Stimulated activated CD8-positive, alpha-beta memory T cell treated with anti-CD3 and anti-CD28 coated beads, Interleukin-7, amount 100 ng/mL, for 48 hours (primary cell): Measurements from ENCODE around the gene MLX.

Experiments used
- DNase-seq, 2 donors: peaks; one replicate each; pipeline ENCODE4 v3.0.0-alpha.2; 2020; ENCODE audit warnings: low read depth in 1 of 2; ENCODE audit errors: extremely low read depth in 1 of 2

The MLX gene

GRCh38 chr17:42566883-42567573, at the start of gene MLX:
MLX (plus strand) TSS chr17:42567100; CDS start chr17:42567125, 25 bp downstream.
- DNase-seq = peak; percentile 88 to 91

GRCh38 chr17:42517516-42517915, 49.4 kb upstream of the MLX start:
- peak; percentile 49 to 61 for DNase-seq

DNA sequence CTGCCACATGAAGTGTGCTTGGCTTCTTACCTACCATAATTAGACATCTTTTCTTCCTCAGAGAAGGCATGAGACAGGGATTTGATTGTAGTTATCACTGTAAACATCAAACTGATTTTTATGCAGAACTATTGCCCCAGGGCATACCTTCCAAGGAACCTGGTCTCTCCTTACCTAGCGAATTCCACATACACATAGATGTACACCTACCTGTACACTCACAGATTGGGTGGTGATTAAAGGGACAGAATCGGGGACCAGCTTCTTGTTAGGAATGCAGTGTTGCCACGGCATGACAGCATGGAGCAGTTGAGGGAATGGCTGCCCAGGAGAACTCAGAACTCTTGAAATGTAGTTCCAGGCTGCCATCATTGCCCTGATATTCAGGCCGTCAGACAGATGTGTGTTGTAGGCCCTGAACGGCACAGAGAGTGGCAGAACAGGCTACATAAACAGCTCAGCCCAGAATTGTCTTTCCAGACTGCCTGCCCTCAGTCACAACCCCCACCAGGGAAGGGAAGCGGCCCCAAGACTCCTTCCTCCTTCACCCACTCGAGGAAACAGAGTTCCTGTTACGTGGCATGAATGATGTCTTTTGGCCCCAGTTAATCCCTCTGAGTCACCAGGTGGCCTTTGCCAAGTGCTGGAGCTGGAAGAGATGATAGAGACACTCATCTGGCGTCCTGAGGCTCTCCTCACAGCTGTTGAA, 48.7 kb upstream of the MLX start:
- DNase-seq = no peak

- DNase-seq = no peak
Measured at GRCh38 chr17:42518755-42519545, 48.0 kb upstream of the MLX start.

DNA sequence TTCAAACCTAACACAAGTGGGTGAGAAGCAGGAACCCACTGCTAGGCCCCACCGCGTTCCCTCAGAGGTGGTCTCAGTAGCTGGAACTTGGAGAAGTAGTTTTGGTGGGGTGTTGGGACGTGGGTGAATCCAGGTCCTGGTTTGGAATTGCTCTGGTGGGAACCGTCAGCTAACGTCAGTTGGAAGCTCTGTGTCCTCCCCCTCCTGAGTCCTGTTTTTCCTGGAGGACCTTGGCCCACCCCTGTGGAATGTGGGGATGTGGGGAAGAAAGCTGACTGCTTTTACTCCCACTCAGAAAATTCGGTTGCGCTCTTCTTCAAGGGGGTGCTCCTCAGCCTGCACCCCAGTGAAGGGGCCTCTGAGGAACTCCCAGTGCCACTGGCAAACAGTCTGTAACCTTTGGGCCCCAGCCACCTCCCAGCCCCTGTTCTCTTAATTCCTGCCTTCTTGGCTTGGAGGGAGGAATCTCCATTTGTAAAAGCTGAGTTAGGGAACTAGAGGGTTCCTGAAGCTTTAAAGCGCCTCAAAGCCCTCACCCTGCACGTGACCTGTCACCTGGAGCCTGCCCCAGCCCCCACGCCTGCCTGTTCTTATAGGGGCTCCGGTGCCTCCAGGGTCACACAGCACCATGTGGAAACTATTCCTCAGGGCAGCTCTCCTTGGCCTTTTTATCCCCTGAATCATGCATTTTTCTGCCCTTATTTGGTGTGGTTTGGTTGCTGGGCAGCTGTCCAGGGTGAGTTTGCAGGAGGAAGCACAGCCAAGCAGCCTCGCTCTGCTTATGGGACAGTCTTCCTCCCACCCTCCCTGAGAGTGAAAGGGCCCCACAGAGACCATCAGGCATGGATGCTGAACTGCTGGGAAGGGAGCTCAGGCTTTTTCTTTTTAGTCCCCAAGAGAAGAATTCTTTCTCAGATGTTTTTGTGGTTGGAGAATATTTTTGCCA, 47.1 kb upstream of the MLX start:
- no peak for DNase-seq

GRCh38 chr17:42520540-42520951, 46.4 kb upstream of the MLX start:
- DNase-seq = no peak

- DNase-seq = no peak
Measured at GRCh38 chr17:42521036-42521435, 45.9 kb upstream of the MLX start.

DNA sequence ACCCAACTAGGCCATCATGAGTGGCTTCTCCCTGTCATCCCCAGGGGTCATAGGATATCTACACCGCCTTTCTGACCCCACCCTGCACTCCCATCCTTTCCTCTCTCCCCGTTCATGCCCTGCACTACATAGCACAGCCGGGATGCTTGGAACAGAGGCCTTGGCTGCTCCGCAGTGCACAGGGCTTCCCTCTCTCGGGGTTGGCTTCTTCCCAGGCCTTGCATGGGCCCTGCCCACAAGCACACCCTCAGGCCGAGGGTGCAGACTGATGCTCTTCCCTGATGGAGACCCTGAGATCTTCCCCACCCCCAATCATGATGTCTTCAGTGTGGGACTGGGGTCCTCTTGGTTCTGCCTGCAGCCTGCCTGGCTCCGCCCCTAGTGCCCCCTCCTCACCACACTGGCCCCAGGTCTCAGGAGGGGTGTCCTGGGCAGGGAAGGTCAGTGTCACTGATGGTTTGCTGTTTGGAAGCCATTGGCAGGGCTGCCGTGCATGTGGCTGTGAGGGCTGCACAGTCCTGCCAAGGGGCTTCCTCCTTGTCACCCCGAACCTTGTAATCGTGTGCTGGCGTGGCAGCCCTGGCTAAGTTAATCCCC, 45.1 kb upstream of the MLX start:
- no peak for DNase-seq

- DNase-seq = no peak
Measured at GRCh38 chr17:42522263-42522790, 44.6 kb upstream of the MLX start.

DNA sequence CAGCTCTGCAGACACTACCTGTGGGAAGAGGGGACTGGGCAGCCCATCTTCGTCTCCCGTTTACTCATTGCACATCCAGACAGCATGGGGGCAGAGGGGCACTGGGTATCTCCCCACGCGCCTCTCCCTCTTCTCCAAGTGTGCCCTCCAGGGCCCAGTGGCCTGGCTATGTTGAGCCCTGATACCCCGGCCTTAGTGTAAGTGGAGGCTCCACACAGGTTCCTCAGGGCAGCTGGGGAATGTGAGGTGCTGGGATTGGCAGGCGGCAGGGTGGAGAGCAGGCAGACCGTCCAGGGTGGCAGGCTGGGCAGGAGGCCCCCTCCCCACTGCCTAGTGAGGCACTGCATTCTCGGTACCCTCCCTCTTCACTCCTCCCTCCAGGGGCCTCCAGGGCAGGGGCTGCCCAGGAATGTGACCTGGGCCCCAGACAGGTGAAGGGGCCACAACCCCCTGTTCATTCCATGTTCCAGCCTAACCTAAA, 44.1 kb upstream of the MLX start:
- no peak for DNase-seq

DNA sequence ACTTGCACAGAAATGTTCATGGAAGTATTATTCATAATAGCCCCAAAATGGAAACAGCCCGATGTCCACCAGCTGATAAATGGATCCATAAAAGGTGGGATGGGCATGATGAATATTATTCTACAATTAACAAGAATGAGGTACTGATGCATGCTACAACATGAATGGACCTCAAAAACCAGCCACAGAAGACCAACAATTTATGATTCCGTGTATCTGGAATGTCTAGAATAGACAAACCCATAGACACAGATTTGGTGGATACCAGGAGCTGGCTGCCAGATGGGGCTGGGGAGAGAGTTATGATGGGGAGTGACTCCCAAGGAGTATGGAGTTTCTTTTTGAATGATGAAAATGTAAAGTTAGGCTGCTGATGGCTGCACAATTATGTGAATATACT, 41.7 kb upstream of the MLX start:
- DNase-seq = no peak

GRCh38 chr17:42526031-42526444, 40.9 kb upstream of the MLX start:
- DNase-seq = no peak

- no peak for DNase-seq
Measured at GRCh38 chr17:42527932-42528331, 39.0 kb upstream of the MLX start.

GRCh38 chr17:42529061-42529460, 37.8 kb upstream of the MLX start:
- DNase-seq = no peak

GRCh38 chr17:42530952-42531454, 35.9 kb upstream of the MLX start:
- no peak for DNase-seq

- no peak for DNase-seq
Measured at GRCh38 chr17:42531455-42532354, 35.2 kb upstream of the MLX start.

DNA sequence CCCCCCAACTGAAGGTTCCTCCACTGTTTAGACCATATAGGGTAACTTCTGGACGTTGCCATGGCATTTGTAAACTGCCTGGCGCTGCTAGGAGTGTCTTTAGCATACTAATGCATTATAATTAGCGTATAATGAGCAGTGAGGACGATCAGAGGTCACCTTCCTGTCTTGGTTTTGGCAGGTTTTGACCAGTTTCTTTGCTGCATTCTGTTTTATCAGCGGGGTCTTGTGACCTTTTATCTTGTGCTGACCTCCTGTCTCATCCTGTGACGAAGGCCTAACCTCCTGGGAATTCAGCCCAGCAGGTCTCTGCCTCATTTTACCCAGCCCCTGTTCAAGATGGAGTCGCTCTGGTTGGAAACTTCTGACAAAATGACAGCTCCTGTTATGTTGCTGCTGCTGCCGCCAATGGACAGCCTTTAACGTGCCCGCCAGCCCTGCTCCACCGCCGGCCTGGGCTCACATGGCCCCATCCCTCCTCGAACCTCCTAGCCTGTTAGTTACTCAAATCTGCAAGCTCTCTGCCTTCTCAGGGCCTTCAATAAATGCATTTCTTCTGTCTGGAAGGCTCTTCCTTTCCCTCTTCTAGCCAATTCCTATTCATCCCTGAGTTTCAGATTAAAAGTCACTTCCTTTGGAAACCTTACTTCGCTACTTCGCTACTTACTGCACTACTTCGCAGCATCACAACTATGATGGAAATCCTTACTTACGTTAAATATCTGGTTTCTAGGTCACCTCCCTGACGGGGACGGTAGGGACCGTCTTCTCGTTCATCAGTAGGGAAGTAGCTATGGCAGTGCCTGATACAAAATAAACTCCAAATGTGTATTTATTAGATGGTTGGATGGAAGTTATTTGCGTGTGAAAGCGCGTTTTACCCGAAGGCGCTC, 31.5 kb upstream of the MLX start:
- no peak for DNase-seq

DNA sequence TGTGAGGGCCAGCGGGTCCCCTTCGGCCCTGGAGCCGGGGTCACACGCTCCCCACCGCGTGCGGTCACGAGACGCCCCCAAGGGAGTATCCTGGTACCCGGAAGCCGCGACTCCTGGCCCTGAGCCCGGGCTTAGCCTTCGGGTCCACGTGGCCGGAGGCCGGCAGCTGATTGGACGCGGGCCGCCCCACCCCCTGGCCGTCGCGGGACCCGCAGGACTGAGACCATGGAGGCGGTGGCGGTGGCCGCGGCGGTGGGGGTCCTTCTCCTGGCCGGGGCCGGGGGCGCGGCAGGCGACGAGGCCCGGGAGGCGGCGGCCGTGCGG, 30.9 kb upstream of the MLX start, which contains the start of gene NAGLU:
NAGLU (plus strand) TSS at position 194 of the 324 bp plus-strand sequence; CDS start at position 226, 32 bp downstream.
- DNase-seq = peak; percentile 77 to 84
